NOMO-1 (cell line): ENCODE results near the gene ACSM5.

Experiments
- DNase-seq, 2 experiments: peaks; one replicate each; lab custom pipeline; 2025; ENCODE audit not compliant: unreplicated experiment in 2 of 2; lab: John Stamatoyannopoulos, UW

The ACSM5 gene

GRCh38 chr16:20409398-20410120, at the start of gene ACSM5:
Gene ACSM5, plus strand, starts transcription at chr16:20409534. Its CDS starts 1,951 bp downstream, at chr16:20411485.
- peak; percentile 10 to 70 for DNase-seq

- DNase-seq, result no peak
Observed at GRCh38 chr16:20359997-20360396, 49.3 kb upstream of the ACSM5 start.

- no peak for DNase-seq
Observed at GRCh38 chr16:20363191-20363590, 46.1 kb upstream of the ACSM5 start.

DNA sequence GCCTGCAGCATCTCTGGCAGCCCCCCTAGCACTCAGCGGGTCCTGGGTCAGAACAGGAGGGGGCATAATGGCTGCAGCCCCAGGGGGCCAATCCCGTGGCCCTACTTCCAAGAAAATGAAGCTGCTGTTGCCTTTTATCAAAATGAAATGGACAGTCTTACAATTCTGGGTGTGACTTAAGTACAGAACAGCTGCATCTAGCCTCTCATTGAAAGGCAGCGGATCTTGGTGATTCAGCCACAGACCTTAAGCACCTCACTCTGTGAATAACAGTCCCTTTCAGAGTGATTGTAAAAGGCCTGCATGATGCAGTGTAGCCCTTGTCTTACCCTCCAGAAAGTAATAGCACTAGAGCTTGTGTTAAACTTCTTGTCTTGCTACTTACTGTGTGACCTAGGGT, 45.3 kb upstream of the ACSM5 start:
- DNase-seq, result no peak

- DNase-seq, result no peak
Observed at GRCh38 chr16:20369452-20370054, 39.8 kb upstream of the ACSM5 start.

GRCh38 chr16:20372701-20373100, 36.6 kb upstream of the ACSM5 start:
- DNase-seq, result no peak

GRCh38 chr16:20377181-20377580, 32.2 kb upstream of the ACSM5 start:
- DNase-seq, result no peak

DNA sequence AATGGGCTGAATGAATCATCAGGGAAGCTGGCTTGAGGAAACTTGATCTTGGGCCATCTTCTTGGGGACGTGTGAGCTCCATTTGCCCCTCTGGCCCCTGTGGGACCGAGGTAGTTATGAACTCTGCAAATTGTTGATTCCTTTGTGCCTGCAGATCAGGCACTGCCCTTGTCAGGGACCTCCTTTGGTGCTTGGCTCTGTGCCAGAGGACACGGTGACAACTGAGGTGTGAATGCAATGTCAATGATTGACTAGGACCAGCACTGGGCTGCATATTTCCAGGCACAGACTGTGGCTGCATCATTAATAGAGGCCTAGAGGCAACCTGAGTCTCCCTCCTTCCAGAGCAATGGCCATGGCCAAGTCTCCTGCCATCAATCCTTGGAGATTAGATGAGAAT, 28.6 kb upstream of the ACSM5 start:
- no peak for DNase-seq

- no peak for DNase-seq
Observed at GRCh38 chr16:20382202-20382948, 27.0 kb upstream of the ACSM5 start.

GRCh38 chr16:20383106-20384029, 26.0 kb upstream of the ACSM5 start:
- DNase-seq, result peak; percentile 16 to 30

GRCh38 chr16:20385844-20386832, 23.2 kb upstream of the ACSM5 start:
- peak in 1 of 2 experiments; percentile 1 for DNase-seq

- DNase-seq, result no peak
Observed at GRCh38 chr16:20387978-20388377, 21.4 kb upstream of the ACSM5 start.

GRCh38 chr16:20388854-20389253, 20.5 kb upstream of the ACSM5 start:
- DNase-seq, result no peak

- DNase-seq, result no peak
Observed at GRCh38 chr16:20391045-20391444, 18.3 kb upstream of the ACSM5 start.

DNA sequence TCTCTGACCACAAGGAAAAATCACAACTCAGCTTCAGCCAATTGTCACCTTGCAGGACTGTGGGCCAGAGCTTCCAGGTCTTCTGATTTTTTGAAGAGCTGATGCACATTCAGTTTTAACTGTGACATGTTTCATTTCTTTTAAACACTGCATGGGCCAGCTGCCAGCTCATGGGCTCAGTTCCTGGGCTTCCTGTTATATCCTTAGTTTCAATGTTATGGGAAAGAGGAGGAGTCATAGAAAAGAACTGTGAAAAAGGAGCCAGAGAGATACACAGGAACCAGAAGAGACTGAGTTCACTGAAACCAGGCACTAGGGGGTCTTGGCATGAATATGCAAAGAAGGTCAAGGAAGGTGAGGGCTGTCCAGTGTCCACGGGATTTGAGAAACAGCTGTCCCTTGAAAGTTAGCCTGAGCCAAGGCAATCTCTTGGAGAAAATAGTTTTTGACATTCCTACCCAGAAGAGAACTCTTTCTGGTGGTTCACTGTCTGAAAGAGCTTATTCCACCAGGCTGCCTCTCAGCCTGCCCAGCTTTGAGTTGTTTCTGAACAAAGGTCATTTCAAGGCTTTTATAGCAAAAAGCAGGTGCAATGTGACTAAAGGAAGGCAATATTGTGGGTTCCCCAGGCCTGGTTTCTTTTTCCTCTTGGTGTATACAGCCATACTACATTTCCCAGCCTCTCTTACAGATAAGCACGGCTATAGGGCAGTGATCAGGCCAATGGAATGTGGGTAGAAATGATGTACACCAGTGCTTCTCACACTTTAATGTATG, 15.3 kb upstream of the ACSM5 start:
- no peak for DNase-seq

- no peak for DNase-seq
Observed at GRCh38 chr16:20395946-20396345, 13.4 kb upstream of the ACSM5 start.

GRCh38 chr16:20396846-20397467, 12.4 kb upstream of the ACSM5 start:
- DNase-seq, result no peak

DNA sequence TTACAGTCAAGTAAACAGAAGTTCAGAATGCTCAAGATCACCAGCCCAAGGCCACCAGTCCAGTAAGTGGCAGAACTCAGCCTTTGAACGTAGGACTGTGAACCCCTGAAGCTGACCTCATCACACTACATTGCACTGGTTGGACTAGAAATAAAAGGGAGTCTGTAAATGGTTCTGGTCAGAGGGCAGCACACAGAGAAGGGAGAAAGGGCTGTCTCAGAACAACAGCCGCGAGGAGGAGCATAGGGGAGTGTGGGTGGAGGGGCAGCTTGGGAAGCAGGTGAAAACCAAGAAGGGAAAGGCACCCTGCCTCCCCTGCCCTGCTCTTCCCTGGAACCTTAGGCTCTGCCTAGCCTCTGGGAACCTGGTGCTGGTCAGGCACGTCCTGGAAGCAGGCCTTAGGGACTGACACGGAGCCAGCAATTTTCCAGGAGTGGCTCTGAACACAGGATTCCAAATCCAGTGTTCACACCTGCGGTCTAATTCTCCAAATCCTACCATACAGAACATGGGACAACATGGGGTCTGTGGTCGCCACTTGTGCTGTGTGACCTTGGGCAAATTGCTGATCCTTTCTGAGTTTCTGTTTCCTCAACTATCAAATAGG, 11.8 kb upstream of the ACSM5 start:
- DNase-seq, result no peak
